PC-3 (cell line): Measurements from ENCODE around the gene SCMH1. TPM values are rescaled to one million over a fixed set of nuclear protein-coding genes. Genes with fewer than 3 reads are reported as not detected.

Source experiments
- ATAC-seq: fragments of 200-7000 bp; cut with Tn5 transposase; 2 replicates; pipeline ENCODE4 v1.9.1; 2020; ENCODE audit warnings: mild to moderate bottlenecking, moderate library complexity
- BruUV-seq: library from RNA; stranded (reverse); fragments of 400-500 nt; replicated peaks from 2 replicates; lab custom pipeline; 2021; lab: Mats Ljungman, UMichigan
- CTCF ChIA-PET: fragments of 300-600 bp; sonication (Branson Sonifier 250); formaldehyde crosslinking; loops from one replicate; lab custom pipeline; 2022; ENCODE audit warnings: antibody characterized with exemption; lab: Charles Lee
- POLR2A ChIA-PET: fragments of 300-600 bp; sonication (Branson Sonifier 250); formaldehyde crosslinking; loops from one replicate; lab custom pipeline; 2022; ENCODE audit warnings: antibody characterized with exemption; ENCODE audit not compliant: unreplicated experiment; lab: Charles Lee
- DNase-seq: peaks from one replicate; pipeline ENCODE4 v3.0.0-alpha.2; 2015
- H2AFZ ChIP-seq: fragments of 300-600 bp; sonication (generic); 2 replicates; pipeline ENCODE4 v1.6.0; 2016; ENCODE audit warnings: antibody characterized with exemption, low read length
- H3F3A ChIP-seq: fragments of 300-600 bp; sonication (generic); one replicate; pipeline ENCODE4 v1.6.0; 2017; ENCODE audit warnings: antibody characterized with exemption, low read length, control low read depth, mild to moderate bottlenecking; ENCODE audit not compliant: unreplicated experiment
- H3K27ac ChIP-seq: fragments of 300-600 bp; sonication (generic); 2 replicates; pipeline ENCODE4 v1.5.1; 2016; ENCODE audit warnings: mild to moderate bottlenecking, low read length
- H3K27me3 ChIP-seq: fragments of 300-600 bp; sonication (generic); 2 replicates; pipeline ENCODE4 v1.6.1; 2016; ENCODE audit warnings: low read length, mixed read lengths
- H3K36me3 ChIP-seq: fragments of 300-600 bp; sonication (generic); 2 replicates; pipeline ENCODE4 v1.6.1; 2016; ENCODE audit warnings: low read depth, mixed run types, low read length, mixed read lengths
- H3K4me1 ChIP-seq: fragments of 300-600 bp; sonication (generic); 2 replicates; pipeline ENCODE4 v1.5.1; 2016; ENCODE audit warnings: low read length; ENCODE audit not compliant: insufficient read depth
- H3K4me2 ChIP-seq: fragments of 300-600 bp; sonication (generic); 2 replicates; pipeline ENCODE4 v1.6.0; 2016; ENCODE audit warnings: low read length
- H3K4me3 ChIP-seq: fragments of 300-600 bp; sonication (generic); 2 replicates; pipeline ENCODE4 v1.5.1; 2016; ENCODE audit warnings: mild to moderate bottlenecking, low read length, mixed read lengths
- H3K79me2 ChIP-seq: fragments of 300-600 bp; sonication (generic); 2 replicates; pipeline ENCODE4 v1.6.1; 2017; ENCODE audit warnings: low read length, mixed read lengths
- H3K9ac ChIP-seq: fragments of 300-600 bp; sonication (generic); 2 replicates; pipeline ENCODE4 v1.6.0; 2016; ENCODE audit warnings: mild to moderate bottlenecking, low read length
- H3K9me2 ChIP-seq: fragments of 300-600 bp; sonication (generic); replicated peaks from 2 replicates; pipeline ENCODE4 v1.6.1; 2016; ENCODE audit warnings: mixed run types, low read length, mixed read lengths
- H3K9me3 ChIP-seq: fragments of 300-600 bp; sonication (generic); 2 replicates; pipeline ENCODE4 v1.6.1; 2016; ENCODE audit warnings: low read length, mixed read lengths
- H4K20me1 ChIP-seq: fragments of 300-600 bp; sonication (generic); 2 replicates; pipeline ENCODE4 v1.6.1; 2016; ENCODE audit warnings: low read length, mixed read lengths
- EZH2 ChIP-seq: fragments of 300-600 bp; sonication (generic); IDR thresholded peaks from one replicate; pipeline ENCODE4 v1.6.1; 2017; ENCODE audit warnings: antibody characterized with exemption, mild to moderate bottlenecking, low read length; ENCODE audit not compliant: unreplicated experiment
- EZH2phosphoT487 ChIP-seq: fragments of 300-600 bp; sonication (generic); IDR thresholded peaks from 2 replicates; pipeline ENCODE4 v1.6.1; 2018; ENCODE audit warnings: mild to moderate bottlenecking, antibody characterized with exemption, low read length, borderline replicate concordance
- intact Hi-C: fragments of 100-400 bp; cut with micrococcal nuclease; formaldehyde crosslinking; loops from 2 replicates; pipeline ENCODE4 v1.9.0; 2023
- total RNA-seq: library from RNA; depleted of rRNA; stranded (reverse); fragments of >200 nt; gene quantifications from 2 replicates; pipeline ENCODE4 v1.2.3, GENCODE V29; 2014
- TF ChIP-seq, protein P1 (sequence below): fragments of 300-600 bp; sonication (generic); conservative IDR thresholded peaks from 2 replicates; pipeline ENCODE4 v1.5.1; 2017; ENCODE audit warnings: antibody characterized with exemption, low read depth, mild to moderate bottlenecking, low read length

The SCMH1 gene
- total RNA-seq, 1 experiment from 2014 or later, result 33.6 TPM

DNA sequence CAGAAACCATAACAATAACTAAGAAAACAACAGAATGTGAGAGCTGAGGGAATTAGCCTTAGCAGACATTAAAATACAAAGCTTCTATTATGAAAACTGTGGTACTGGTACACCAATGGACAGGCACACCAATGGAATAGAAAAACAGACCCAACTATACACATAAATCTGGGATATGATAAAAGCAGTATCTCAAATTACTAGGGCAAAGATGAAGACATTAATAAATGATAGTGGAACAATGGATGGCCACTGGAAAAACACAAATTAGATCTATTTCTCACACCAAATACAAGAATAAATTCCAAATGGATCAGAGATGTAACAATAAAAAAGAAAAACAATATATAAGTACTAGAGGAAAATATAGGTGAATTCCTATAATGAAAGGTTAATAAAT is 155.2 kb downstream of the SCMH1 start:
- intact Hi-C loops, result no loop called here
- H2AFZ ChIP-seq, result no peak overlapping the region
- H3K27ac ChIP-seq, result no peak overlapping the region
- TF ChIP-seq EZH2 (no peak), EZH2phosphoT487 (no peak)
- TF ChIP-seq, protein P1, sequence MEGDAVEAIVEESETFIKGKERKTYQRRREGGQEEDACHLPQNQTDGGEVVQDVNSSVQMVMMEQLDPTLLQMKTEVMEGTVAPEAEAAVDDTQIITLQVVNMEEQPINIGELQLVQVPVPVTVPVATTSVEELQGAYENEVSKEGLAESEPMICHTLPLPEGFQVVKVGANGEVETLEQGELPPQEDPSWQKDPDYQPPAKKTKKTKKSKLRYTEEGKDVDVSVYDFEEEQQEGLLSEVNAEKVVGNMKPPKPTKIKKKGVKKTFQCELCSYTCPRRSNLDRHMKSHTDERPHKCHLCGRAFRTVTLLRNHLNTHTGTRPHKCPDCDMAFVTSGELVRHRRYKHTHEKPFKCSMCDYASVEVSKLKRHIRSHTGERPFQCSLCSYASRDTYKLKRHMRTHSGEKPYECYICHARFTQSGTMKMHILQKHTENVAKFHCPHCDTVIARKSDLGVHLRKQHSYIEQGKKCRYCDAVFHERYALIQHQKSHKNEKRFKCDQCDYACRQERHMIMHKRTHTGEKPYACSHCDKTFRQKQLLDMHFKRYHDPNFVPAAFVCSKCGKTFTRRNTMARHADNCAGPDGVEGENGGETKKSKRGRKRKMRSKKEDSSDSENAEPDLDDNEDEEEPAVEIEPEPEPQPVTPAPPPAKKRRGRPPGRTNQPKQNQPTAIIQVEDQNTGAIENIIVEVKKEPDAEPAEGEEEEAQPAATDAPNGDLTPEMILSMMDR, result no peak
- no peak overlapping the region for H3K4me2 ChIP-seq
- no peaks in the 10 kb centered on the region for H3K36me3 ChIP-seq
- H3K79me2 ChIP-seq, result no peaks in the 10 kb centered on the region
- H4K20me1 ChIP-seq, result no peaks in the 10 kb centered on the region
- H3K9me2 ChIP-seq, result no peaks in the 10 kb centered on the region
- CTCF ChIA-PET, result no interaction called here
- ATAC-seq (no peak), DNase-seq (no peak)
- no peaks in the 10 kb centered on the region for H3K27me3 ChIP-seq
- no peaks in the 10 kb centered on the region for H3K9me3 ChIP-seq
- no TSS peak for BruUV-seq
- POLR2A ChIA-PET, result no interaction called here
- no peak overlapping the region for H3K9ac ChIP-seq
- H3K4me3 ChIP-seq, result no peak overlapping the region
- H3F3A ChIP-seq, result no peaks in the 10 kb centered on the region
- H3K4me1 ChIP-seq, result 0 out of 2 replicates have a peak, but pooled peaks cover 4% of the 10 kb centered on the region

DNA sequence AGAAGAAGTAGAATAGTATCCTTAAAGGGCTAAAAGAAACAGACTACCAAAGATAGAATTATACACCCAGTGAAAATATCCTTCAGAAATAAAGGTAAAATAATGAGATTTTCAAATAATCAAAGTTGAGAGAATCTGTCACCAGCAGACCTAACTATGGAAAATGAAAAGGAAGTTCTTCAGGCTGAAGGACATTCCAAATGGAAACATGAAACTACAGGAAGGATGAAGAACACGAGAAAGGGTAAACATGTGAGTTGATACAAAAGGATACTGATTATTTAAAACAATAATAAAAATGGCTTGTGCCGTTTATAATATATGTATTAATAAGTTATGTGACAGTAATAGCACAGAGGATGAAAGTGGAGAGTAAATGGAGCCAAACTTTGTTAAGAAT is 163.5 kb downstream of the SCMH1 start:
- POLR2A ChIA-PET, result no interaction called here
- no peaks in the 10 kb centered on the region for H3K9me3 ChIP-seq
- intact Hi-C loops, result no loop called here

DNA sequence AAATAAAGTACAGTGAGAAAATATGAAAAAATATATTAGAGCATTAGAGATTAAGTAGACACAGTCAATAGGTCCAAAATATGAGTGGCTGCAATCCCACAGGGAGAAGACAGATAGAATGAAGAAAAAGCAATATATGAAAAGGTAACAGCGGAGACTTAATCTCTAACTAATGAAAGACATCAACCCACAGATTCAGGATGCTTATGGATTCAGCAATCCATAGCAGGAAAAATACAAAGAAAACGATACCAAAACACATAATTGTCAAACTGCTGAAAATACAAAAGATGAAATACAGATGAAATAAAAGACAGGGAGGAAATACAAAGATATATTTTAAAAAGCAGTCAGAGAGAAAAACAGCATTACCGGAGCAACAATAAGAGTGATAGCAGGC is 163.9 kb downstream of the SCMH1 start:
- intact Hi-C loops, result no loop called here
- Histone ChIP-seq H3K27me3 (no peaks in the 10 kb centered on the region), H3K9me3 (no peaks in the 10 kb centered on the region), H3K4me3 (no peak overlapping the region), H3K4me1 (0 out of 2 replicates have a peak, but pooled peaks cover 4% of the 10 kb centered on the region), H2AFZ (no peak overlapping the region), H4K20me1 (no peaks in the 10 kb centered on the region), H3F3A (no peaks in the 10 kb centered on the region), H3K9ac (no peak overlapping the region), H3K79me2 (no peaks in the 10 kb centered on the region), H3K27ac (no peak overlapping the region), H3K9me2 (no peaks in the 10 kb centered on the region), H3K4me2 (no peak overlapping the region), H3K36me3 (0 out of 2 replicates have a peak, but pooled peaks cover 2% of the 10 kb centered on the region)
- TF ChIP-seq EZH2 (no peak), EZH2phosphoT487 (no peak)
- TF ChIP-seq, protein P1, result no peak
- ChIA-PET CTCF (no interaction called here), POLR2A (no interaction called here)
- no peak for ATAC-seq
- DNase-seq, result no peak
- BruUV-seq, result no TSS peak

More for the DNA sequence above, 163.5 kb downstream of the SCMH1 start:
- no peaks in the 10 kb centered on the region for H3K79me2 ChIP-seq
- no peak overlapping the region for H2AFZ ChIP-seq
- 0 out of 2 replicates have a peak, but pooled peaks cover 2% of the 10 kb centered on the region for H3K36me3 ChIP-seq
- DNase-seq, result no peak
- no peaks in the 10 kb centered on the region for H4K20me1 ChIP-seq
- H3K4me3 ChIP-seq, result no peak overlapping the region
- H3K27me3 ChIP-seq, result no peaks in the 10 kb centered on the region
- TF ChIP-seq, protein P1, result no peak
- TF ChIP-seq EZH2phosphoT487 (no peak), EZH2 (no peak)
- no peak overlapping the region for H3K9ac ChIP-seq
- no peak overlapping the region for H3K27ac ChIP-seq
- no TSS peak for BruUV-seq
- H3K4me2 ChIP-seq, result no peak overlapping the region
- H3F3A ChIP-seq, result no peaks in the 10 kb centered on the region
- ATAC-seq, result no peak
- no peaks in the 10 kb centered on the region for H3K9me2 ChIP-seq
- H3K4me1 ChIP-seq, result 0 out of 2 replicates have a peak, but pooled peaks cover 4% of the 10 kb centered on the region
- CTCF ChIA-PET, result no interaction called here
